ENCODE measurements around the gene CALU. TPM values are rescaled to one million over a fixed set of nuclear protein-coding genes. Genes with fewer than 3 reads are reported as not detected.

Gene CALU
- total and polyA plus RNA-seq, 8 donors = 10.1 to 270 (median 47.7) TPM

DNA sequence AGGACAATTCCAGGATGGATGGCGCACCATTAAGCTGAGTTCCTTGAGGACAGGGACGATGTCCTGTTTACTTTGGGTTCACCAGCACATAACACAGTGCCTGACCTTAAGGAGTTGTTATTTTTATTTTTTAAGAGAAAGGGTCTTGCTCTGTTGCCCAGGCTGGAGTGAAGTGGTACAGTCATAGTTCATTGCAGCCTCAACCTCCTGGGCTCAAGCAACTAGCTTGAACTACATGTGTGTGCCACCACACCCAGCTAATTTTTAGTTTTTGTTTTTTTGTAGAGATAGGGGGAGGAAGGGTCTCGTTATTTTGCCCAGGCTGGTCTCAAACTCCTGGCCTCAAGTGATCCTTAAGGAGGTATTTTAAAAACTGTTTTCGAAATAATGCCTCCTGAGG, 1.7 kb upstream of the CALU start:
- TF ChIP-seq EP300 (IDR thresholded peaks at IDR 0.05) = no peak
- TF ChIP-seq POLR2A (IDR thresholded peaks at IDR 0.05) = no peak
- TF ChIP-seq POLR2AphosphoS5 (IDR thresholded peaks at IDR 0.05) = no peak
- TF ChIP-seq, protein P1, sequence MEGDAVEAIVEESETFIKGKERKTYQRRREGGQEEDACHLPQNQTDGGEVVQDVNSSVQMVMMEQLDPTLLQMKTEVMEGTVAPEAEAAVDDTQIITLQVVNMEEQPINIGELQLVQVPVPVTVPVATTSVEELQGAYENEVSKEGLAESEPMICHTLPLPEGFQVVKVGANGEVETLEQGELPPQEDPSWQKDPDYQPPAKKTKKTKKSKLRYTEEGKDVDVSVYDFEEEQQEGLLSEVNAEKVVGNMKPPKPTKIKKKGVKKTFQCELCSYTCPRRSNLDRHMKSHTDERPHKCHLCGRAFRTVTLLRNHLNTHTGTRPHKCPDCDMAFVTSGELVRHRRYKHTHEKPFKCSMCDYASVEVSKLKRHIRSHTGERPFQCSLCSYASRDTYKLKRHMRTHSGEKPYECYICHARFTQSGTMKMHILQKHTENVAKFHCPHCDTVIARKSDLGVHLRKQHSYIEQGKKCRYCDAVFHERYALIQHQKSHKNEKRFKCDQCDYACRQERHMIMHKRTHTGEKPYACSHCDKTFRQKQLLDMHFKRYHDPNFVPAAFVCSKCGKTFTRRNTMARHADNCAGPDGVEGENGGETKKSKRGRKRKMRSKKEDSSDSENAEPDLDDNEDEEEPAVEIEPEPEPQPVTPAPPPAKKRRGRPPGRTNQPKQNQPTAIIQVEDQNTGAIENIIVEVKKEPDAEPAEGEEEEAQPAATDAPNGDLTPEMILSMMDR (IDR thresholded peaks at IDR 0.05) = no peak
- DNase-seq = no peak
- intact Hi-C loops (cut with DNase I; ENCODE audit: low total_unique reads) = loop anchor here (10.0 kb wide), 1 partner anchor 127 kb away; the partner anchor contains the start of gene ATP6V1F
- H3K9me3 ChIP-seq = no peaks in the 10 kb centered on the region
- 79 to 96% (median 94%) methylated on average over 4 of the region's 4 CpGs for WGBS, 5 donors
- peaks cover 22 to 36% (median 33%) of the 10 kb centered on the region in 4 donors for H3K4me1 ChIP-seq
- H3K36me3 ChIP-seq = no peaks in the 10 kb centered on the region
- peaks cover 0 to 8% (median 0%) of the 10 kb centered on the region in 3 donors for H3K27me3 ChIP-seq
- H3K27ac ChIP-seq = peak overlapping the region in 1 of 5 donors; percentile 91
- H3K4me3 ChIP-seq = no peak overlapping the region

DNA sequence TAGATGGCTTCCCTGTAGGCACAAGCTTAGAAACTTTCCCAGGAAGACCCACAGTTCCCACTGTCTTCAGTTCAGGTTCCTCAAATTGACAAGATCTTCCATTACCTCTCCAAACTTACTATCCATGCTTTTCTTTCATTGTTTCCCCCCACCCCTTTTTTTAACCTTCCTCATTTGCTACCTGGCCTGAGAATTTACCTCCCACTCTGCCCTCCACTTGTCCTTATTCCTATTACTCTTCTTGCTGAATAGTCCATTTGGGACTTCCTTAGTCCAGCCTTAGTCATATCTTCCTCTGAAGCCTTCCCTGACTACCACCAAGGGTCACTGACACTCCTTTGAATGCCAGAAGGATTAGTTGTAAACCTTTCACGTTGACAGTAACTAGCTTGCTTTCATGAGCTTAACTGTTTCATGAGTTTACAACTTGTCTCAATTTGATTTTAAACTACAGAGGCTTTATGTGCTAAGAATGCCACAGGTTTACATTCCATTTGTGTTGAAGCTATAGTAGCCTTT, 1.2 kb upstream of the CALU start:
- intact Hi-C loops (cut with DNase I; ENCODE audit: low total_unique reads) = loop anchor here (10.0 kb wide), 1 partner anchor 127 kb away; the partner anchor contains the start of gene ATP6V1F
- TF ChIP-seq, protein P1 (IDR thresholded peaks at IDR 0.05) = no peak
- TF ChIP-seq POLR2AphosphoS5 (IDR thresholded peaks at IDR 0.05) = no peak
- TF ChIP-seq EP300 (IDR thresholded peaks at IDR 0.05) = no peak
- no peak for TF ChIP-seq POLR2A (IDR thresholded peaks at IDR 0.05)

DNA sequence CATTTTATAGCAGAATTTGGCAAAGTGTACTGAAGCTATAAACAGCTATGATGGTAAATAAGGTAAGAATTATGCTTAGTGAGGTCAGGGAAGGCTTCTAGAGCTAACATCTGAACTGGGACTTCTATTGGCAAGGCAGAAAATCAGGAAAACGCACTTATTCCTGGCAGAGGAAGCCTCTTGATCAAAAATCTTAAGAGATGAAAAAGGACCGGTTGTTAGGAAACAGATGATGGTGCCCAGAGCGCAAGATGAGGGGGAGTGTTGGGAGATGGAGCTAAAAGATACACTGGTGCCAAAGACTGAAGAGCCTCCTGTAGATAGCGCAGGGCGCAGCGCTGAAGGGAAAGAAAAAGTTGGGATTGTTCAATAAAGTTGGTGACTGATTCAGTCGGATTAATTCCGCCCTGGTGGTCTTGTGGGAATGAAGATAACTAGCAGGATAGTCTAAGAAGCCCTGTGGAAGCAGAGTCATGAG, 550 bp upstream of the CALU start:
- H3K4me3 ChIP-seq = peak overlapping the region; percentile 63 to 94 (median 83)
- H3K9me3 ChIP-seq = no peaks in the 10 kb centered on the region
- no peaks in the 10 kb centered on the region for H3K36me3 ChIP-seq
- DNase-seq = no peak
- H3K27ac ChIP-seq = peak overlapping the region; percentile 91 to 97 (median 92)
- peaks cover 22 to 48% (median 40%) of the 10 kb centered on the region in 4 donors for H3K4me1 ChIP-seq
- TF ChIP-seq, protein P1 (IDR thresholded peaks at IDR 0.05) = no peak
- TF ChIP-seq POLR2AphosphoS5 (IDR thresholded peaks at IDR 0.05) (no peak), EP300 (IDR thresholded peaks at IDR 0.05) (no peak), POLR2A (IDR thresholded peaks at IDR 0.05) (no peak)
- 2 to 8% (median 5%) methylated on average over 8 of the region's 8 CpGs for WGBS, 5 donors
- intact Hi-C loops (cut with DNase I; ENCODE audit: low total_unique reads) = loop anchor here (10.0 kb wide), 1 partner anchor 126 kb away; the partner anchor contains the start of gene ATP6V1F
- no peaks in the 10 kb centered on the region for H3K27me3 ChIP-seq

More for the DNA sequence above, 1.2 kb upstream of the CALU start:
- H3K9me3 ChIP-seq = no peaks in the 10 kb centered on the region
- WGBS, 5 donors = 17 to 38% (median 34%) methylated on average over 1 of the region's 1 CpG
- H3K4me3 ChIP-seq = no peak overlapping the region
- H3K36me3 ChIP-seq = no peaks in the 10 kb centered on the region
- peak in 1 of 2 donors; percentile 24 for DNase-seq
- H3K27me3 ChIP-seq = peaks cover 0 to 3% (median 0%) of the 10 kb centered on the region in 3 donors
- H3K27ac ChIP-seq = peak overlapping the region in 4 of 5 donors; percentile 91 to 97 (median 92)
- peaks cover 22 to 41% (median 36%) of the 10 kb centered on the region in 4 donors for H3K4me1 ChIP-seq

DNA sequence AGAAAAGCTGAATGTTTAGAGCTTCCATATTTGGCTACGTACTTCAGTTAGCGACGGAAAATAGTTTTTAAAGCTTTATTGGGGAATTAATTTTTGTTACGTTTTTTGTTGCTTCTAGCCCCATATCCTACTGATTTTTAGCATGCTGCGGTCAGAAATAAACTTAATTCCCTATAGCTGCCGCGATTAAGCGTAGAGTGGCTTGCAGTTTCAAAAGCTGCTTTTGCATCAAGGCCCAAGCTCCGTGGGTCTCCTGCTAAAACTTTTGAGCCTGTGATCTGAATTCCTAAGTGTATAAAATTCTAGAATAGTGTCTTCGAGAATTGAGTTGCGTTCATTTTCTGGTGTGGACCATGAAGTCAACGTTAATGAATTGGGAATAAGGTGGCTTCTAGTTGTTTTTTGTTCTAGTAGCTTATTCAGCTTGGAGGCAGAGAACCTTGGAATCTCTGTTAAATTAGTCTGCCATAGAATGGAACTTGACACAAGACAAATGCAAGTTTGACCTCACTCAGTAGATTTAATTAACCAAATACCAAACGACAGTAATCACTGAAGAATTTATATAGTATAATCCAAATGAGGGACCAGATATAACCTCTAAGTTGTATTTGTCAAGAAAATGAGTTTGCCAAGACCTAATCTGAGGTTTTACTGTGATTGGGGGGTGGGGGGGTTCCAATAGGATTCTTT, 977 bp downstream of the CALU start:
- intact Hi-C loops (cut with DNase I; ENCODE audit: low total_unique reads) = loop anchor here (10.0 kb wide), 1 partner anchor 125 kb away; the partner anchor contains the start of gene ATP6V1F
- no peaks in the 10 kb centered on the region for H3K27me3 ChIP-seq
- TF ChIP-seq POLR2A (IDR thresholded peaks at IDR 0.05) = no peak
- TF ChIP-seq EP300 (IDR thresholded peaks at IDR 0.05) = no peak
- TF ChIP-seq, protein P1 (IDR thresholded peaks at IDR 0.05) = no peak
- H3K4me1 ChIP-seq = peaks cover 27 to 63% (median 47%) of the 10 kb centered on the region in 4 donors
- peak overlapping the region; percentile 63 to 94 (median 83) for H3K4me3 ChIP-seq
- no peaks in the 10 kb centered on the region for H3K9me3 ChIP-seq
- DNase-seq = no peak
- WGBS, 5 donors = 2 to 13% (median 5%) methylated on average over 13 of the region's 13 CpGs
- H3K36me3 ChIP-seq = no peaks in the 10 kb centered on the region
- peak overlapping the region; percentile 91 to 97 (median 92) for H3K27ac ChIP-seq

Measured in stomach (tissue), 9 donors.